ENCODE results near the gene HELZ. TPM values are rescaled to one million over a fixed set of nuclear protein-coding genes. Genes with fewer than 3 reads are reported as not detected.
"Not testable (repeated sequence)": the region's sequence is repeated elsewhere in the genome, so short reads cannot be mapped to it uniquely, and the experiment has no call there.

The HELZ gene
- polyA plus RNA-seq, 2 of the 4 experiments (the other 2 are of a cell fraction): 5.6 to 18.3 TPM

- 82% methylated on average over 4 of the region's 4 CpGs for WGBS (ENCODE audit: missing lambda C conversion rate)
- H3K9me3 ChIP-seq: no peaks in the 10 kb centered on the region
- peak; percentile 42 to 58 for DNase-seq (ENCODE audit: low read depth in 1 of 2, low spot score in 1 of 2)
- no peak overlapping the region for H3K4me2 ChIP-seq
- ChIA-PET CTCF (interaction anchor here (0.7 to 4.7 kb wide), 9 partner anchors 9 to 241 kb away, joined by 3 to 25 read pairs (median 4); no protein-coding TSS in a partner anchor), POLR2A (no interaction called here)
- H3K27ac ChIP-seq: no peak overlapping the region
- peak; percentile 85 to 89; a peak in 5 of 6 replicates for ATAC-seq
- H3K4me1 ChIP-seq: no peaks in the 10 kb centered on the region
- no peak overlapping the region for H3K4me3 ChIP-seq
- peak; percentile 49 for FAIRE-seq
- peak; percentile 33 for TF ChIP-seq CTCF (IDR thresholded peaks at IDR 0.05)
- peak; percentile 80 for TF ChIP-seq MAFK (IDR thresholded peaks at IDR 0.05; ENCODE audit: partially characterized antibody)
- no peak for TF ChIP-seq HOXB13 (CRISPR knock-in tag; IDR thresholded peaks at IDR 0.05; ENCODE audit: low read depth)
Measured at GRCh38 chr17:67200727-67201301, 44.2 kb downstream of the HELZ start.

- CTCF ChIA-PET: interaction anchor here (4.7 kb wide), 1 partner anchor 23 kb away, joined by 25 read pairs; no protein-coding TSS in a partner anchor
Measured at GRCh38 chr17:67198131-67198530, 46.9 kb downstream of the HELZ start.

GRCh38 chr17:67197023-67197422 is 48.0 kb downstream of the HELZ start:
- H3K4me1 ChIP-seq: peaks cover 13% of the 10 kb centered on the region; the same call in 2 of the 3 replicates
- H3K4me2 ChIP-seq; POLR2A ChIA-PET; H3K4me3 ChIP-seq; ATAC-seq; H3K9me3 ChIP-seq; FAIRE-seq; DNase-seq (ENCODE audit: low read depth in 1 of 2, low spot score in 1 of 2); H3K27ac ChIP-seq: not testable (repeated sequence)
- CTCF ChIA-PET: interaction anchor here (2.5 kb wide), 1 partner anchor 24 kb away, joined by 7 read pairs; no protein-coding TSS in a partner anchor
- 84% methylated on average over 3 of the region's 3 CpGs for WGBS (ENCODE audit: missing lambda C conversion rate)

More at GRCh38 chr17:67198131-67198530, 46.9 kb downstream of the HELZ start:
- Histone ChIP-seq H3K9me3 (no peaks in the 10 kb centered on the region), H3K4me3 (no peak overlapping the region), H3K4me1 (peaks cover 13% of the 10 kb centered on the region; the same call in 2 of the 3 replicates), H3K27ac (no peak overlapping the region), H3K4me2 (no peak overlapping the region)
- 91% methylated on average over 3 of the region's 3 CpGs for WGBS (ENCODE audit: missing lambda C conversion rate)
- TF ChIP-seq CEBPB (IDR thresholded peaks at IDR 0.05): no peak
- TF ChIP-seq KDM5A (IDR thresholded peaks at IDR 0.05): no peak
- TF ChIP-seq FOSB (CRISPR knock-in tag; IDR thresholded peaks at IDR 0.05): no peak
- TF ChIP-seq SMC3 (IDR thresholded peaks at IDR 0.05): no peak
- no peak for TF ChIP-seq RCOR1 (IDR thresholded peaks at IDR 0.05; ENCODE audit: low read depth, low read length)
- FAIRE-seq (no peak), ATAC-seq (no peak), DNase-seq (ENCODE audit: low read depth in 1 of 2, low spot score in 1 of 2) (no peak)
- POLR2A ChIA-PET: no interaction called here

DNA sequence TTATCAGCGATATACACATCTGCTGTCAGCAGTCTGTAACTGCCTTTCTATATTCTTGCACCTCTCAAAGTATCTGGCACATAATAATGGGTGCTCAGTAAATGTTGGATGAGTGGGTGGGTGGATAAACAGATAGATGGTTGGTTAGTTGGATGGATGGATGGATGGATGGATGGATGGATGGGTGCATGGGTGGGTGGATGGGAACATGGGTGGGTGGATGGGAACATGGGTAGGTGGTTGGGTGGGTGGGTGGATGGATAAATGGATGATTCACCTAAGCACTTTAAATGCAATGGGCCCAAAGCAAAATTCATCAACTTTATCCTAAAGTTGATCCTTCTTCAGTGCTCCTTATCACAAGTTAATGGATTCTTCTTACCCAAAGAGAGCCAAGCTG is 48.6 kb downstream of the HELZ start:
- H3K9me3 ChIP-seq: no peaks in the 10 kb centered on the region
- DNase-seq (ENCODE audit: low read depth in 1 of 2, low spot score in 1 of 2) (no peak), ATAC-seq (no peak), FAIRE-seq (no peak)
- no peak overlapping the region for H3K4me2 ChIP-seq
- POLR2A ChIA-PET: no interaction called here
- H3K27ac ChIP-seq: no peak overlapping the region
- peaks cover 13% of the 10 kb centered on the region; the same call in 2 of the 3 replicates for H3K4me1 ChIP-seq
- CTCF ChIA-PET: interaction anchor here (2.5 kb wide), 1 partner anchor 25 kb away, joined by 7 read pairs; no protein-coding TSS in a partner anchor
- no peak overlapping the region for H3K4me3 ChIP-seq
- TF ChIP-seq NFE2L2 (conservative IDR thresholded peaks at IDR 0.05; ENCODE audit: low read length) (no peak), NR3C1 (IDR thresholded peaks at IDR 0.05) (no peak), E2F6 (IDR thresholded peaks at IDR 0.05; ENCODE audit: borderline replicate concordance, low read depth) (no peak), EHF (CRISPR knock-in tag; IDR thresholded peaks at IDR 0.05) (no peak), MYC (IDR thresholded peaks at IDR 0.05; ENCODE audit: borderline replicate concordance, low read length) (no peak), FOXS1 (CRISPR knock-in tag; IDR thresholded peaks at IDR 0.05) (no peak), CTCF (IDR thresholded peaks at IDR 0.05) (no peak), HES2 (IDR thresholded peaks at IDR 0.05) (no peak), CBX8 (IDR thresholded peaks at IDR 0.05) (no peak), CHD2 (IDR thresholded peaks at IDR 0.05; ENCODE audit: low read length, partially characterized antibody) (no peak), MAZ (IDR thresholded peaks at IDR 0.05; ENCODE audit: borderline replicate concordance, low read depth, low read length) (no peak)
- TF ChIP-seq, protein P1, sequence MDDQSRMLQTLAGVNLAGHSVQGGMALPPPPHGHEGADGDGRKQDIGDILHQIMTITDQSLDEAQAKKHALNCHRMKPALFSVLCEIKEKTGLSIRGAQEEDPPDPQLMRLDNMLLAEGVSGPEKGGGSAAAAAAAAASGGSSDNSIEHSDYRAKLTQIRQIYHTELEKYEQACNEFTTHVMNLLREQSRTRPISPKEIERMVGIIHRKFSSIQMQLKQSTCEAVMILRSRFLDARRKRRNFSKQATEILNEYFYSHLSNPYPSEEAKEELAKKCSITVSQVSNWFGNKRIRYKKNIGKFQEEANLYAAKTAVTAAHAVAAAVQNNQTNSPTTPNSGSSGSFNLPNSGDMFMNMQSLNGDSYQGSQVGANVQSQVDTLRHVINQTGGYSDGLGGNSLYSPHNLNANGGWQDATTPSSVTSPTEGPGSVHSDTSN (IDR thresholded peaks at IDR 0.05): no peak
- WGBS (ENCODE audit: missing lambda C conversion rate): 98% methylated on average over 1 of the region's 1 CpG
